ENCODE data around the gene KRT8. TPM values are rescaled to one million over a fixed set of nuclear protein-coding genes. Genes with fewer than 3 reads are reported as not detected.

Gene KRT8
- total and polyA plus RNA-seq, 2 of the 13 experiments (the other 11 are each of a cell fraction or from before 2014, with no cell fraction given) = 498 to 718 TPM

- TF ChIP-seq IRF2 (CRISPR knock-in tag; IDR thresholded peaks at IDR 0.05) (peak; percentile 88), MED1 (CRISPR knock-in tag; IDR thresholded peaks at IDR 0.05) (peak; percentile 91), ZNF724P (CRISPR knock-in tag; IDR thresholded peaks at IDR 0.05; ENCODE audit: borderline replicate concordance) (peak; percentile 76; the same call in 1 of the 2 replicates), HHEX (CRISPR knock-in tag; IDR thresholded peaks at IDR 0.05) (peak; percentile 20; the same call in 1 of the 2 replicates), IRX3 (CRISPR knock-in tag; IDR thresholded peaks at IDR 0.05; ENCODE audit: borderline replicate concordance, low read depth) (0 out of 2 replicates have a peak, but pooled peaks have one; percentile 72), TERF1 (CRISPR knock-in tag; IDR thresholded peaks at IDR 0.05) (no peak), HNF1A (IDR thresholded peaks at IDR 0.05; ENCODE audit: low read depth) (peak; percentile 50; the same call in 1 of the 2 replicates), HNF1A (CRISPR knock-in tag; IDR thresholded peaks at IDR 0.05; ENCODE audit: borderline replicate concordance) (no peak; the same call in 1 of the 2 replicates), ZNF687 (CRISPR knock-in tag; IDR thresholded peaks at IDR 0.05) (peak; percentile 53; the same call in 1 of the 2 replicates), KLF11 (CRISPR knock-in tag; IDR thresholded peaks at IDR 0.05) (0 out of 2 replicates have a peak, but pooled peaks have one; percentile 82), NFKBIZ (CRISPR knock-in tag; IDR thresholded peaks at IDR 0.05) (peak; percentile 87; the same call in 1 of the 2 replicates), KLF13 (CRISPR knock-in tag; IDR thresholded peaks at IDR 0.05) (no peak), ZBTB2 (CRISPR knock-in tag; IDR thresholded peaks at IDR 0.05; ENCODE audit: low read depth) (no peak), GLI4 (CRISPR knock-in tag; IDR thresholded peaks at IDR 0.05; ENCODE audit: borderline replicate concordance) (peak; percentile 84), FOXM1 (CRISPR knock-in tag; IDR thresholded peaks at IDR 0.05) (no peak), ZNF737 (CRISPR knock-in tag; IDR thresholded peaks at IDR 0.05; ENCODE audit: borderline replicate concordance) (0 out of 2 replicates have a peak, but pooled peaks have one; percentile 30), SIN3A (IDR thresholded peaks at IDR 0.05; ENCODE audit: borderline replicate concordance, low read depth, low read length) (peak; percentile 71; the same call in 1 of the 2 replicates)
Observed at GRCh38 chr12:52949413-52950331, 44.8 kb upstream of the KRT8 start (continued).
